ENCODE measurements around the gene SYNE3.

The SYNE3 gene

DNA sequence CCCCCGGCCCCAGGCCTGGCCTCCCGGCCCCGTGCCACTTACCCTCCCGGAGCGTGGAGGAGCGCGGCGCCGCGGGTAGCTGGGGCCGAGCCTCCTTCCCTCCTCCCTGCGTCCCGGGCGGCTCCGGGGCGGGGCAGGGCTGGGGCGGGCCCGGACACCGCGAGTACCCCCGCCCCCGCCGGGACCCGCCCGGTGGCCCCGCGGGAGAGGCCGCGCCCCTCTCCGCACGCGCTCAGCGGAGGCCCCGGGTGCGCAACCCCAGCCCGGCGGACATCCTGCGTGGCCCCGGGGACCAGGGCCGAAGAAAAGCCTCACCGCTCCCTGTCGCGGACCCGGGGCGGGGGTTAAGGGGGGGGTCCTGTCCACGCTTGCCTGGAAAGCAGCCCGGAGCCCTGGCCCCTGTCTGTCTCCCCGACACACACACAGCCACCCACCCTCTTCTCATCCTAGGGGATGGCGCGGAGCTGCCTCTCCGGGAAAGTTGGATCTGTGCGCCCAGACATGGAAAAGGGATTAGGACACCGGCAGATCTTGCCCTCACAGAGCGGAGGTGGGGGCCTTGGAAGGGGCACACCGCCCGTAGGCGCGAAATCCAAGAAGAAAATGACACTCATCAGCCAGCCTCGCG lies at the start of gene SYNE3:
SYNE3 (minus strand) TSS at position 97 of the 628 bp plus-strand sequence. CDS start 40,829 bp downstream, outside the sequence.
- no peak for DNase-seq (ENCODE audit: low spot score)

DNA sequence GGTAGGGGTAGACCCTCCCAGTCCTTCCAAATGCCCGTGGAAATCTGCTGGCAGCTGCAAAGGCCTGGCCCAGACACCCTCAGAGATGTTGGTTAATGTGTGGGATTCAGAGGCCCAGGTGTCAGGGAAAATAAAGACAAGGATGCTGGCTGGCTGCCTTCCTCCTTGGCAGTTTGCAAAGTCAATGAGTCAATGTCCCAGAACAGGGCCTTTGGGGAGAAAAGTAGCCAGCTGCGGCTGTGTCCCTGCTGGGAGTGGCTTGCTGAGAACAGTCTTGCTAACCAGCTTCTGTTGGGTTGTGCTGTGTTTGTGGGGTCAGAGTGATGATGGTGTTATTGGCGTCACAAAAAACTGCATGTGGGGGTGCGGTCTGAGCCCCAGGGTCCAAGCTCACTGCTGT lies 47.6 kb upstream of the SYNE3 start:
- DNase-seq (ENCODE audit: low spot score) = no peak

- no peak for DNase-seq (ENCODE audit: low spot score)
Observed at GRCh38 chr14:95562892-95563685, 46.6 kb upstream of the SYNE3 start.

GRCh38 chr14:95561001-95561412 lies 44.6 kb upstream of the SYNE3 start:
- DNase-seq (ENCODE audit: low spot score) = peak; percentile 88

DNA sequence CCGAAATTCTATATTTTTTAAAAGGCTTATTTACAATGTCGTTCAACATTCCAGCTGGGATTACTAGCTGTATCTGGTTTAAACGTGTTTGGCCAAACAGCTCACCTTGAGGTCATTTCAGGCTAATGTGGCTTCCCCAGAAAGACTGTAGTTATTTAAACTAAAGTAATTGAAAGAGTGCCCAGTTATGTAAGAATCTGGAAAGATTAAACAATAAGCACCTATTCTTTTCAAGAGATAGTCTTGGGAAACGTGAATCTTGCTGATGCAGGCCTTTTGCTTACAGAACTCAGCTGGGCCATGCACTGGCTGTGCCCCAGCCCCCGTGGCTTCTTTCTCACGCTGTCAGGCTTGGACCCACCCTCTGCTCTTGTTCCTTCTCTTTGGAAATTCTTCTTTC lies 42.8 kb upstream of the SYNE3 start:
- DNase-seq (ENCODE audit: low spot score) = no peak

- no peak for DNase-seq (ENCODE audit: low spot score)
Observed at GRCh38 chr14:95557832-95558231, 41.4 kb upstream of the SYNE3 start.

- no peak for DNase-seq (ENCODE audit: low spot score)
Observed at GRCh38 chr14:95557291-95557690, 40.8 kb upstream of the SYNE3 start.

DNA sequence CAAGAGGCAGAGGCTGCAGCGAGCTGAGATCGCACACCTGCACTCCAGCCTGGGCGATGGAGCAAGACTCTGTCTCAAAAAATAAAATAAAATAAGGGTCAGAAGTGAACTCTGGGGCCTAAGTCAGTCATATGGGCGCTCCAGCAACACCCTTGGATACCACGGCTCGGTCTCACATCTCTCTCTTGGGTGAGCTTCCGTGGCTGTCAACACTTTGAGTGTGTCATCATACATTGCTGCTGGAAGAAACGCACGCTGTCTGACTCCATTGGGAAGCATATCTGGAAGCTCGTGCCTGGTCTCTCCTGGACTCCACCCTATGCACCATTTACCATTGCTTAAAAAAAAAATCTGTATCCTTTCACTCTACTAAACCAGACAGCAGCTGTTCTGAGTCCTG lies 38.6 kb upstream of the SYNE3 start:
- DNase-seq (ENCODE audit: low spot score) = no peak

DNA sequence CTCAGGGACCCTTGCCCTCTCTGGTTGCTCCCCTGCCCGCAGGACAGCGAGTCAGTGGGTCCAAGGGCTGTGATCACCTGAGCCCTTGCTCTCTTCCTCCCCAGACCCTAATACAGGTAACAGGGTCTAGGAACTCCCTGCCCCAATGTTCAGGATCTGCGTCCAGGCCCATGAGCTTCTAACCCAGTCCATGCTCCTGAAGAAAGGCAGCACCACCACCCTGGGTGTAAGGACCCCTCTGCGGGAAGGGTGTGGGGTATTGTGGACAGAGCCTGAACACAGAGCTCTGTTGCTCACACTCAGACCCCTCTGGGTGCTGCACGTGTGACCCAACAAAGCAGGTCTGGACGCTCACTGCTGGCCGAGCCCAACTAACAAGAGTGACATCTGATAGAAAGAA lies 36.7 kb upstream of the SYNE3 start:
- no peak for DNase-seq (ENCODE audit: low spot score)

GRCh38 chr14:95551435-95551834 lies 35.0 kb upstream of the SYNE3 start:
- no peak for DNase-seq (ENCODE audit: low spot score)

GRCh38 chr14:95549656-95550585 lies 33.5 kb upstream of the SYNE3 start:
- no peak for DNase-seq (ENCODE audit: low spot score)

GRCh38 chr14:95548328-95548929 lies 32.0 kb upstream of the SYNE3 start:
- DNase-seq (ENCODE audit: low spot score) = no peak

GRCh38 chr14:95547626-95548327 lies 31.3 kb upstream of the SYNE3 start:
- DNase-seq (ENCODE audit: low spot score) = no peak

DNA sequence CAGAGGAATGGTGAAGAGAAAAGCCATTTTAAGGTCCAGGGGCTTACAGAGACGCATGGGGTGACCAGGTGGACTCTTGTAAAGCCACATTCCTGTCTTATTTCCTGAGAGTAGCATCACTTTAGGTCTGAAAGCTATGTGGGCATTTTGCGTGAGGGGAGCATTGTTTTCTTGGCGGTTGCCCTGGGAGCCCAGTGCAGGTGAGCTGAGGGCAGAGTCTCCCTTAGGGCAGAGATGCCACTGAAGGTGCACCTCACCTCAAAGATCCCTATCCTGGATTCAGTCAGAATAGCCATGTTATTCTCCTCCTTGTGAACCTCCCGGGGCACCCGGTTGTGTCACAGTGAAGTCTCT lies 30.8 kb upstream of the SYNE3 start:
- DNase-seq (ENCODE audit: low spot score) = no peak

DNA sequence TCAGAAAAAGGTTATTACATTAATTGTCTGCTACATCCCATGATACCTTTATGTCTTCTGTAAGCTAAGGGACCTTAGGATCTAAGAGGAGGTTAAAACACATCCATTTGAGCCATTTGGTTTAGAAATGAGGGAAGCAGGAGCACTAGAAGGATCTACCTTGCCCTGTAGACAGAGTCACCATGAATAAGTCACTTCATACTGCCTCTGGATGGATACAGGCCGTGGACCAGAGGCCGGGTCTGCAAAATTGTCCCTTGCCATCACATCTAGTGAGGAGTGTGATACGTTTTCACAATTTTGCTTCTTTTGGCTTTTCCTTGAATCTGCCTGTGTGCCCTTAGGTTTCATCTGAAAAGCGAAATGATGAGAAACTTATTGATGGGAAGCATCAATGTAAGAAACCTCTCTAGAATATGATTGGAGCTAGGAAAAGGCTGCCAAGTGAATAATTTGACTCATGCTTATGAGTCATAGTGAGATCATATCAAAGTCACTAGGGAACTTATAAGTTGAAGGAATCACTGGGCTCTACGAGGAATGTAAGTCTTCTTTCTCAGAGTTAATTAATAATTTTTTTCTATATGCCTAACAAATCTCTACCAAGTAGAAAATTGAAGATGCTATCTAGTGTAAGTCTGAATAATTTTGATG lies 29.2 kb upstream of the SYNE3 start:
- no peak for DNase-seq (ENCODE audit: low spot score)

- DNase-seq (ENCODE audit: low spot score) = no peak
Observed at GRCh38 chr14:95544588-95544987, 28.1 kb upstream of the SYNE3 start.

- DNase-seq (ENCODE audit: low spot score) = no peak
Observed at GRCh38 chr14:95543021-95543420, 26.6 kb upstream of the SYNE3 start.

- DNase-seq (ENCODE audit: low spot score) = no peak
Observed at GRCh38 chr14:95541932-95542930, 25.8 kb upstream of the SYNE3 start.

- DNase-seq (ENCODE audit: low spot score) = no peak
Observed at GRCh38 chr14:95541346-95541745, 24.9 kb upstream of the SYNE3 start.
